PC-9 (cell line): ENCODE results near the gene KCNAB2. TPM values are rescaled to one million over a fixed set of nuclear protein-coding genes. Genes with fewer than 3 reads are reported as not detected.

Experiments
- BruUV-seq: library from RNA; stranded (reverse); fragments of 400-500 nt; replicated peaks from 2 replicates; lab custom pipeline; 2021; lab: Mats Ljungman, UMichigan
- CTCF ChIA-PET: fragments of 300-600 bp; sonication (Branson Sonifier 250); formaldehyde crosslinking; loops from one replicate; lab custom pipeline; 2022; ENCODE audit warnings: antibody characterized with exemption; lab: Charles Lee
- POLR2A ChIA-PET: fragments of 300-600 bp; sonication (Branson Sonifier 250); formaldehyde crosslinking; loops from one replicate; lab custom pipeline; 2022; ENCODE audit warnings: antibody characterized with exemption; ENCODE audit not compliant: unreplicated experiment; lab: Charles Lee
- DNase-seq, 2 experiments: peaks; one replicate each; pipeline versions ENCODE4 v3.0.0 to v3.0.0-alpha.2; 2015 to 2022; ENCODE audit warnings: mixed read lengths in 1 of 2
- H2AFZ ChIP-seq: fragments of 200-600 bp; sonication (generic); 2 replicates; pipeline ENCODE4 v1.8.1; 2017; ENCODE audit warnings: antibody characterized with exemption
- H3F3A ChIP-seq: fragments of 200-600 bp; sonication (generic); 2 replicates; pipeline ENCODE4 v1.8.1; 2017; ENCODE audit warnings: antibody characterized with exemption, mild to moderate bottlenecking, low read depth; ENCODE audit not compliant: insufficient read depth
- H3K27ac ChIP-seq: fragments of 200-600 bp; sonication (generic); 2 replicates; pipeline ENCODE4 v1.6.1; 2016; ENCODE audit warnings: mixed run types
- H3K27me3 ChIP-seq: fragments of 200-600 bp; sonication (generic); 2 replicates; pipeline ENCODE4 v1.6.1; 2016; ENCODE audit warnings: low read depth, mixed run types; ENCODE audit not compliant: insufficient read depth
- H3K36me3 ChIP-seq: fragments of 200-600 bp; sonication (generic); 2 replicates; pipeline ENCODE4 v1.6.1; 2016; ENCODE audit warnings: low read depth, mixed run types
- H3K4me1 ChIP-seq: fragments of 200-600 bp; sonication (generic); replicated peaks from 2 replicates; pipeline ENCODE4 v1.6.1; 2016; ENCODE audit warnings: mixed run types; ENCODE audit not compliant: insufficient read depth
- H3K4me2 ChIP-seq: fragments of 200-600 bp; sonication (generic); 2 replicates; pipeline ENCODE4 v1.6.1; 2017; ENCODE audit warnings: mixed run types
- H3K4me3 ChIP-seq: fragments of 200-600 bp; sonication (generic); 2 replicates; pipeline ENCODE4 v1.6.1; 2016; ENCODE audit warnings: mixed run types
- H3K79me2 ChIP-seq: fragments of 200-600 bp; sonication (generic); 2 replicates; pipeline ENCODE4 v1.6.1; 2017; ENCODE audit warnings: low read depth, mixed run types
- H3K9me2 ChIP-seq: fragments of 200-600 bp; sonication (generic); 2 replicates; pipeline ENCODE4 v1.8.1; 2017; ENCODE audit warnings: mild to moderate bottlenecking; ENCODE audit not compliant: insufficient read depth
- H3K9me3 ChIP-seq: fragments of 200-600 bp; sonication (generic); 2 replicates; pipeline ENCODE4 v1.8.1; 2016; ENCODE audit warnings: low read depth; ENCODE audit not compliant: insufficient read depth
- H4K20me1 ChIP-seq: fragments of 200-600 bp; sonication (generic); 2 replicates; pipeline ENCODE4 v1.8.1; 2017; ENCODE audit not compliant: insufficient read depth
- CTCF ChIP-seq: fragments of 200-600 bp; sonication (generic); conservative IDR thresholded peaks from 2 replicates; pipeline ENCODE4 v1.6.1; 2017; ENCODE audit warnings: mixed run types, antibody characterized with exemption, mild to moderate bottlenecking, moderate library complexity
- EZH2 ChIP-seq: fragments of 200-600 bp; sonication (generic); IDR thresholded peaks from 2 replicates; pipeline ENCODE4 v1.8.0; 2017; ENCODE audit warnings: antibody characterized with exemption, low read depth
- intact Hi-C: fragments of 100-400 bp; cut with micrococcal nuclease; formaldehyde crosslinking; loops from one replicate; pipeline ENCODE4 v1.10.0; 2022; ENCODE audit not compliant: unreplicated experiment
- total RNA-seq: library from RNA; stranded (reverse); gene quantifications from 2 replicates; pipeline ENCODE4 v1.2.3, GENCODE V29; 2021

The KCNAB2 gene
- total RNA-seq, 1 experiment from 2014 or later, result 19.6 TPM

- Histone ChIP-seq H3K79me2 (no peaks in the 10 kb centered on the region), H3K27ac (no peak overlapping the region), H3K4me2 (no peak overlapping the region), H3K9me2 (no peaks in the 10 kb centered on the region), H2AFZ (no peak overlapping the region), H3K36me3 (no peaks in the 10 kb centered on the region), H3F3A (no peaks in the 10 kb centered on the region), H3K9me3 (no peaks in the 10 kb centered on the region), H3K27me3 (no peaks in the 10 kb centered on the region), H4K20me1 (no peaks in the 10 kb centered on the region), H3K4me3 (no peak overlapping the region), H3K4me1 (peaks cover 8% of the 10 kb centered on the region; the same call in 1 of the 2 replicates)
- ChIA-PET POLR2A (no interaction called here), CTCF (interaction anchor here (0.5 to 0.7 kb wide), 2 partner anchors 53 to 411 kb away, joined by 4 to 8 read pairs; partner anchors contain the start of gene NOL9)
- intact Hi-C loops, result no loop called here
- no TSS peak for BruUV-seq
- TF ChIP-seq EZH2 (no peak), CTCF (no peak)
- peak in 1 of 2 experiments; percentile 59 for DNase-seq
These were observed 97.7 kb downstream of the KCNAB2 start for GRCh38 chr1:6143395-6143794.

- Histone ChIP-seq H3K9me3 (no peaks in the 10 kb centered on the region), H3K36me3 (no peaks in the 10 kb centered on the region), H4K20me1 (no peaks in the 10 kb centered on the region), H3K27ac (no peak overlapping the region), H2AFZ (no peak overlapping the region), H3K4me2 (no peak overlapping the region), H3K4me3 (no peak overlapping the region), H3K4me1 (peaks cover 8% of the 10 kb centered on the region; the same call in 1 of the 2 replicates), H3K79me2 (no peaks in the 10 kb centered on the region), H3F3A (no peaks in the 10 kb centered on the region), H3K27me3 (no peaks in the 10 kb centered on the region), H3K9me2 (no peaks in the 10 kb centered on the region)
- ChIA-PET POLR2A (no interaction called here), CTCF (interaction anchor here (0.5 to 0.7 kb wide), 2 partner anchors 52 to 410 kb away, joined by 4 to 8 read pairs; partner anchors contain the start of gene NOL9)
- BruUV-seq, result no TSS peak
- intact Hi-C loops, result no loop called here
- no peak for TF ChIP-seq EZH2
- TF ChIP-seq CTCF, result no peak
- no peak for DNase-seq
These were observed 98.5 kb downstream of the KCNAB2 start for GRCh38 chr1:6144175-6144574.

GRCh38 chr1:6144647-6145395 is 99.1 kb downstream of the KCNAB2 start:
- Histone ChIP-seq H3K36me3 (no peaks in the 10 kb centered on the region), H3K4me1 (peaks cover 8% of the 10 kb centered on the region; the same call in 1 of the 2 replicates), H3K79me2 (no peaks in the 10 kb centered on the region), H3K9me2 (no peaks in the 10 kb centered on the region), H2AFZ (no peak overlapping the region), H3K27ac (no peak overlapping the region), H3K27me3 (no peaks in the 10 kb centered on the region), H3K4me2 (no peak overlapping the region), H3K4me3 (no peak overlapping the region), H4K20me1 (no peaks in the 10 kb centered on the region), H3F3A (no peaks in the 10 kb centered on the region), H3K9me3 (no peaks in the 10 kb centered on the region)
- no peak for TF ChIP-seq CTCF
- no peak for TF ChIP-seq EZH2
- intact Hi-C loops, result no loop called here
- ChIA-PET CTCF (no interaction called here), POLR2A (no interaction called here)
- no peak for DNase-seq
- BruUV-seq, result no TSS peak
